Measurements from ENCODE around the gene PLXNC1. TPM values are rescaled to one million over a fixed set of nuclear protein-coding genes. Genes with fewer than 3 reads are reported as not detected.

PLXNC1 gene
- total and polyA plus RNA-seq, 3 donors from 2014 or later = 36.5 to 201 (median 96.5) TPM

GRCh38 chr12:94340573-94340972, 192.2 kb downstream of the PLXNC1 start:
- TF ChIP-seq POLR2A (IDR thresholded peaks at IDR 0.05) = no peak
- no peak for TF ChIP-seq CTCF (IDR thresholded peaks at IDR 0.05)
- no peaks in the 10 kb centered on the region for H3K27me3 ChIP-seq
- H3K4me3 ChIP-seq = no peak overlapping the region
- H3K27ac ChIP-seq = no peak overlapping the region
- no peaks in the 10 kb centered on the region for H3K4me1 ChIP-seq
- no peak for DNase-seq
- H3K36me3 ChIP-seq (ENCODE audit: low read depth, missing control alignments) = no peaks in the 10 kb centered on the region
- H3K9me3 ChIP-seq = no peaks in the 10 kb centered on the region
- 94% methylated on average over 6 of the region's 6 CpGs for WGBS, 2 donors
- intact Hi-C loops (cut with DNase I; ENCODE audit: low total_unique reads) = no loop called here

GRCh38 chr12:94353130-94353529, 204.8 kb downstream of the PLXNC1 start:
- Histone ChIP-seq H3K27ac (no peak overlapping the region), H3K27me3 (no peaks in the 10 kb centered on the region), H3K4me3 (no peak overlapping the region), H3K36me3 (ENCODE audit: low read depth, missing control alignments) (no peaks in the 10 kb centered on the region), H3K4me1 (no peaks in the 10 kb centered on the region), H3K9me3 (no peaks in the 10 kb centered on the region)
- no peak for DNase-seq
- WGBS, 2 donors = 97 to 100% methylated on average over 1 of the region's 1 CpG
- TF ChIP-seq POLR2A (IDR thresholded peaks at IDR 0.05) (no peak), CTCF (IDR thresholded peaks at IDR 0.05) (no peak)
- intact Hi-C loops (cut with DNase I; ENCODE audit: low total_unique reads) = no loop called here
